Mucosa of descending colon (tissue), 3 donors: ENCODE data around the gene ISOC2. TPM values are rescaled to one million over a fixed set of nuclear protein-coding genes. Genes with fewer than 3 reads are reported as not detected.

Experiments used
- ATAC-seq: fragments of 200-7000 bp; cut with Tn5 transposase; one replicate; pipeline ENCODE4 v1.9.1; 2020; ENCODE audit warnings: mild to moderate bottlenecking, moderate library complexity
- DNase-seq, 3 donors: peaks; one replicate each; pipeline ENCODE4 v3.0.0-alpha.2; 2020
- H3K36me3 ChIP-seq: fragments of 200-600 bp; one replicate; pipeline ENCODE4 v1.8.0; 2021; ENCODE audit warnings: low read depth, mild to moderate bottlenecking
- H3K4me1 ChIP-seq: fragments of 200-600 bp; one replicate; pipeline ENCODE4 v1.8.0; 2021; ENCODE audit warnings: low read depth, mild to moderate bottlenecking
- H3K4me3 ChIP-seq: fragments of 200-600 bp; one replicate; pipeline ENCODE4 v1.8.0; 2021; ENCODE audit warnings: mild to moderate bottlenecking
- H3K9me3 ChIP-seq: fragments of 200-600 bp; one replicate; pipeline ENCODE4 v1.8.0; 2021; ENCODE audit warnings: mild to moderate bottlenecking
- CTCF ChIP-seq: fragments of 200-600 bp; IDR thresholded peaks from one replicate; pipeline ENCODE4 v1.8.0; 2022; ENCODE audit warnings: antibody characterized with exemption, mild to moderate bottlenecking
- intact Hi-C, 2 donors: fragments of 100-400 bp; cut with DNase I in 1 of 2; cut with micrococcal nuclease in 1 of 2; formaldehyde crosslinking; loops; one replicate each; pipeline versions ENCODE4 v1.11.0 to v1.11.1; 2022; cut with DNase I, micrococcal nuclease
- total RNA-seq, 3 donors: library from RNA; stranded (reverse); fragmentation: NEBNext Ultra II Directional in 2 of 3; extraction: Animal tissue kit (Norgen Biotek cat#: 25700) in 2 of 3; gene quantifications; one replicate each; pipeline versions ENCODE4 v1.2.1 to v1.2.4, GENCODE V29; 2021 to 2023
- donor health status: DM: no; HTN: no; CAD: no; lungs with moderate emphysema.
- donor health status: DM: no; HTN: no; CAD: no.
- donor health status: DM: no; HTN: yes; CAD: no.

The ISOC2 gene
- total RNA-seq, 3 donors from 2014 or later = 65.8 to 88.4 (median 86.9) TPM

- no peak for ATAC-seq
- TF ChIP-seq CTCF = no peak
- intact Hi-C loops = no loop called here
These were observed 55.2 kb downstream of the ISOC2 start for GRCh38 chr19:55406091-55406825.

GRCh38 chr19:55405638-55406037, 55.8 kb downstream of the ISOC2 start:
- intact Hi-C loops = no loop called here
- Histone ChIP-seq H3K36me3 (peaks cover 5% of the 10 kb centered on the region), H3K9me3 (no peaks in the 10 kb centered on the region), H3K4me3 (no peak overlapping the region), H3K4me1 (peaks cover 12% of the 10 kb centered on the region)
- TF ChIP-seq CTCF = no peak
- DNase-seq (no peak), ATAC-seq (no peak)

More at GRCh38 chr19:55406091-55406825, 55.2 kb downstream of the ISOC2 start:
- H3K4me3 ChIP-seq = no peak overlapping the region
- no peaks in the 10 kb centered on the region for H3K9me3 ChIP-seq
- DNase-seq = no peak
- peaks cover 5% of the 10 kb centered on the region for H3K36me3 ChIP-seq
- peaks cover 12% of the 10 kb centered on the region for H3K4me1 ChIP-seq

Other genes with a start within 250 kb of the ISOC2 start
- gene TMEM86B, start 232.9 kb downstream of the ISOC2 start, total RNA-seq = 1 to 10 TPM; 3.4 to 4.5 (median 3.7) TPM
- 10 to 100 TPM; 60.0 to 72.9 (median 65.9) TPM for gene PPP6R1, start 202.6 kb downstream of the ISOC2 start, total RNA-seq
- 10 to 100 TPM; 25.6 to 36.0 (median 29.5) TPM for gene HSPBP1, start 181.5 kb downstream of the ISOC2 start, total RNA-seq
- gene BRSK1, start 177.6 kb downstream of the ISOC2 start, total RNA-seq = 10 to 100 TPM in 1 of 3 donors, 1 to 10 TPM in 2; 1.6 to 18.1 (median 1.9) TPM
- gene TMEM150B, start 136.3 kb downstream of the ISOC2 start, total RNA-seq = 10 to 100 TPM; 31.6 to 62.1 (median 36.4) TPM
- gene KMT5C, start 121.8 kb downstream of the ISOC2 start, total RNA-seq = 10 to 100 TPM; 14.7 to 19.3 (median 16.5) TPM
- 10 to 100 TPM; 16.6 to 30.0 (median 17.2) TPM for gene COX6B2, start 106.9 kb downstream of the ISOC2 start, total RNA-seq
- gene GARIN5B, start 98.4 kb downstream of the ISOC2 start, total RNA-seq = not detected
- gene IL11, start 91.2 kb downstream of the ISOC2 start, total RNA-seq = under 1 TPM; 0.24 to 0.32 (median 0.29) TPM
- gene TMEM190, start 84.8 kb downstream of the ISOC2 start, total RNA-seq = not detected
- 10 to 100 TPM; 31.4 to 84.2 (median 68.0) TPM for gene TMEM238, start 77.3 kb downstream of the ISOC2 start, total RNA-seq
- 1,000 to 10,000 TPM in 2 of 3 donors, 100 to 1,000 TPM in 1; 942 to 1,365 (median 1,241) TPM for gene RPL28, start 75.7 kb downstream of the ISOC2 start, total RNA-seq
- gene UBE2S, start 53.9 kb downstream of the ISOC2 start, total RNA-seq = 10 to 100 TPM; 14.0 to 41.6 (median 23.0) TPM
- gene SHISA7, start 18.3 kb downstream of the ISOC2 start, total RNA-seq = under 1 TPM in 1 of 3 donors, not detected in 2; 0.35 TPM
- gene C19orf85, start 3.1 kb upstream of the ISOC2 start, total RNA-seq = not detected
- 10 to 100 TPM in 1 of 3 donors, 1 to 10 TPM in 2; 6.8 to 11.1 (median 7.9) TPM for gene ZNF628, start 15.0 kb upstream of the ISOC2 start, total RNA-seq
- gene NAT14, start 23.5 kb upstream of the ISOC2 start, total RNA-seq = 10 to 100 TPM in 1 of 3 donors, 1 to 10 TPM in 2; 3.9 to 21.7 (median 5.5) TPM
- gene SSC5D, start 26.8 kb upstream of the ISOC2 start, total RNA-seq = 10 to 100 TPM in 1 of 3 donors, 1 to 10 TPM in 2; 2.6 to 35.0 (median 4.0) TPM
- not detected for gene SBK2, start 75.5 kb upstream of the ISOC2 start, total RNA-seq
- under 1 TPM in 2 of 3 donors, not detected in 1; 0.34 to 0.54 TPM for gene SBK3, start 83.9 kb upstream of the ISOC2 start, total RNA-seq
- gene ZNF579, start 119.2 kb upstream of the ISOC2 start, total RNA-seq = 10 to 100 TPM in 1 of 3 donors, 1 to 10 TPM in 2; 6.2 to 13.6 (median 7.2) TPM
- gene FIZ1, start 137.9 kb upstream of the ISOC2 start, total RNA-seq = 10 to 100 TPM; 15.7 to 20.3 (median 20.0) TPM
- gene ZNF524, start 138.6 kb upstream of the ISOC2 start, total RNA-seq = 10 to 100 TPM; 25.5 to 27.1 (median 26.5) TPM
- gene ZNF865, start 144.0 kb upstream of the ISOC2 start, total RNA-seq = 10 to 100 TPM; 12.7 to 18.5 (median 13.2) TPM
- gene ZNF784, start 162.9 kb upstream of the ISOC2 start, total RNA-seq = 10 to 100 TPM in 2 of 3 donors, 1 to 10 TPM in 1; 8.7 to 13.8 (median 10.1) TPM
- gene ZNF580, start 179.4 kb upstream of the ISOC2 start, total RNA-seq = 10 to 100 TPM; 29.6 to 46.0 (median 31.6) TPM
- 10 to 100 TPM; 15.2 to 22.5 (median 20.1) TPM for gene ZNF581, start 182.0 kb upstream of the ISOC2 start, total RNA-seq
- gene CCDC106, start 186.6 kb upstream of the ISOC2 start, total RNA-seq = 10 to 100 TPM in 1 of 3 donors, 1 to 10 TPM in 2; 5.5 to 14.8 (median 6.3) TPM
- 100 to 1,000 TPM; 162 to 194 (median 163) TPM for gene U2AF2, start 193.4 kb upstream of the ISOC2 start, total RNA-seq
- 100 to 1,000 TPM; 156 to 251 (median 192) TPM for gene EPN1, start 213.6 kb upstream of the ISOC2 start, total RNA-seq